Thymus (tissue), 11 donors: Measurements from ENCODE around the gene TTC4. TPM values are rescaled to one million over a fixed set of nuclear protein-coding genes. Genes with fewer than 3 reads are reported as not detected.

Experiments
- DNase-seq, 9 donors: peaks; one replicate each; pipeline ENCODE4 v3.0.0-alpha.2; 2013; ENCODE audit warnings: low spot score in 9 of 9, low read depth in 6 of 9, missing footprints in 1 of 9
- H3K27ac ChIP-seq, 2 donors: one replicate each; pipeline ENCODE4 v1.5.1; 2013; ENCODE audit warnings: control low read depth in 1 of 2, low read depth in 1 of 2, low read length in 1 of 2, mild to moderate bottlenecking in 1 of 2, moderate library complexity in 1 of 2
- H3K27me3 ChIP-seq, 2 donors: one replicate each; pipeline ENCODE4 v1.5.1; 2013; ENCODE audit warnings: low read length in 1 of 2; ENCODE audit not compliant: control insufficient read depth in 2 of 2, insufficient read depth in 1 of 2
- H3K36me3 ChIP-seq, 2 donors: one replicate each; pipeline ENCODE4 v1.5.1; 2013; ENCODE audit warnings: low read length in 1 of 2, mild to moderate bottlenecking in 1 of 2, moderate library complexity in 1 of 2; ENCODE audit not compliant: control insufficient read depth in 2 of 2, insufficient read depth in 2 of 2
- H3K4me1 ChIP-seq, 2 donors: one replicate each; pipeline ENCODE4 v1.5.1; 2013; ENCODE audit warnings: low read length in 2 of 2; ENCODE audit not compliant: control insufficient read depth in 2 of 2, insufficient read depth in 2 of 2
- H3K4me3 ChIP-seq, 2 donors: one replicate each; pipeline ENCODE4 v1.5.1; 2013; ENCODE audit warnings: low read length in 2 of 2, control low read depth in 1 of 2, mild to moderate bottlenecking in 1 of 2
- H3K9me3 ChIP-seq, 2 donors: one replicate each; pipeline ENCODE4 v1.5.1; 2013; ENCODE audit warnings: low read length in 1 of 2, mild to moderate bottlenecking in 1 of 2; ENCODE audit not compliant: control insufficient read depth in 2 of 2, insufficient read depth in 1 of 2
- WGBS: extraction: QIAGEN DNeasy Blood & Tissue Kit; methylation state at CpG from one replicate; pipeline ENCODE4 v1.1.7; 2013; 5-methylcytosine and 5-hydroxymethylcytosine counted together
- polyA plus RNA-seq: library from polyadenylated mRNA; stranded (reverse); fragments of 200-250 nt; gene quantifications from one replicate; pipeline ENCODE4 v1.2.3, GENCODE V29; 2013
- total RNA-seq: library from RNA; stranded (reverse); fragments of 120-200 nt; gene quantifications from one replicate; pipeline ENCODE4 v1.2.4, GENCODE V29; 2013
- donor health status: healthy.

The TTC4 gene
- total and polyA plus RNA-seq, 2 donors = 19.9 to 20.6 TPM

- 81% methylated on average over 74 of the region's 74 CpGs for WGBS
- no peak for DNase-seq
- no peaks in the 10 kb centered on the region for H3K36me3 ChIP-seq
- H3K27me3 ChIP-seq = peaks cover 0 to 61% of the 10 kb centered on the region in 2 donors
- no peak overlapping the region for H3K27ac ChIP-seq
- no peaks in the 10 kb centered on the region for H3K9me3 ChIP-seq
- no peaks in the 10 kb centered on the region for H3K4me1 ChIP-seq
- H3K4me3 ChIP-seq = no peak overlapping the region
Measured at GRCh38 chr1:54781023-54781723, 65.5 kb downstream of the TTC4 start.

GRCh38 chr1:54782156-54782555 lies 66.5 kb downstream of the TTC4 start:
- WGBS = 95% methylated on average over 6 of the region's 6 CpGs
- Histone ChIP-seq H3K4me1 (no peaks in the 10 kb centered on the region), H3K27me3 (peaks cover 0 to 58% of the 10 kb centered on the region in 2 donors), H3K4me3 (no peak overlapping the region), H3K36me3 (no peaks in the 10 kb centered on the region), H3K9me3 (no peaks in the 10 kb centered on the region), H3K27ac (no peak overlapping the region)
- no peak for DNase-seq

DNA sequence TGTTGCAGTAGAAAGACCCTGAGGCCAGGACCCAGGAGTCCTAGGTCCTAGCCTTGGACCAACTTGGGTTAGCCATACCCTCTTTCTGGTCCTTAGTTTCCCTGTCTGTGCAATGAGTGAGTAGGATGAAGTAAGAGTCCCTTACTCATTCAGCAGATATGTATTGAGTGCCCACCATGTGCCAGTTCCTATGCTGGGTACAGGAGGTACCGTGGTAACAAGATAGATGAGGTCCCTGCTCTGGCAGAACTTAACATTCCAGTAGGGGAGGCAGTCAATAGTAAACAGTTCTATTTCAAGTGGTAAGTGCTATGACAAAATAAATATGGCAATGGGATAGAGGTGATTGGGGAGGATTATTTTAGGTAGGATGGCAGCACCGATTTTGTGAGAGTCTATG lies 66.9 kb downstream of the TTC4 start:
- Histone ChIP-seq H3K4me1 (no peaks in the 10 kb centered on the region), H3K36me3 (no peaks in the 10 kb centered on the region), H3K9me3 (no peaks in the 10 kb centered on the region), H3K4me3 (no peak overlapping the region), H3K27me3 (peaks cover 0 to 58% of the 10 kb centered on the region in 2 donors), H3K27ac (no peak overlapping the region)
- DNase-seq = no peak
- WGBS = 97% methylated on average over 2 of the region's 2 CpGs

DNA sequence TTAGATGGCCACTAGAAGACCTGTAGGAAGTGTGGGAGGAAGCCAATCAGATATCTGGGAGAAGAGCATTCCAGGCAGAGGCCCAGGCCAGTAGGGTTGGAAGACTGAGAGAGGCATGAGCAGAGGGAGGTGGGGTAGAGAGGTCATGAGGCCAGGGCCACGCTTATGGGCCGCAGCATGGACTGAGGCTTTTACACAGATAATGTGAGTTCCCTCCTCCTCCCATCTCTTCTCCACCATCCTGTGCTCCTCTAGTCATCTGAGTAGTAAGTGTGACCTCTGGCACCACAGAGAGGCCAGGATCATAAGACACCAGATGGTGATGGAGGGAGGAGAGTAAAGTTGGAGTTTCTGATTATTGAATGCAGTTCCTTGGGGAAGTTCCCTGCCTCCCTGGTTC lies 68.4 kb downstream of the TTC4 start:
- H3K4me1 ChIP-seq = no peaks in the 10 kb centered on the region
- H3K27me3 ChIP-seq = peaks cover 0 to 51% of the 10 kb centered on the region in 2 donors
- no peak overlapping the region for H3K27ac ChIP-seq
- no peaks in the 10 kb centered on the region for H3K36me3 ChIP-seq
- no peak overlapping the region for H3K4me3 ChIP-seq
- no peak for DNase-seq
- no peaks in the 10 kb centered on the region for H3K9me3 ChIP-seq
- 99% methylated on average over 2 of the region's 2 CpGs for WGBS

DNA sequence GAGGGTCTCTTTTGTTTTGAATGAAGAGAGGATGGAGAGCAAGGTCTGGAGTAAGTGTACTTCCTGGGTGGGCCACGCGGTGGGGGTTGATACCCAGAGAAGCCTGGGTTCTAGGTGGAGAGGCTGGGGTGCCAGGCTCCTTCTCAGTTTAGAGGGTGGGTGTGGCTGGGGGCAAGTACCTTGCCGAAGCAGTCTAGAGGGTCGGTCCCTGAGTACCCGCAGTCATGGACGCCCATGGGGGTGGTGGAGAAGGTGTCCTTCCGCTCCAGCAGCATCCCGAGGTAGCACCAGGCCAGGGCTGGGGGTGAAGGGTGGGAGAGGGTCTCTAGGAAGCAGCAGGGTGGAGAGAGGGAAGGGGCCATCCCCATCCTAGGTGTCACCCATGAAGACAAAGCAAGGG lies 71.1 kb downstream of the TTC4 start:
- H3K36me3 ChIP-seq = no peaks in the 10 kb centered on the region
- WGBS = 93% methylated on average over 8 of the region's 8 CpGs
- H3K27ac ChIP-seq = no peak overlapping the region
- H3K9me3 ChIP-seq = no peaks in the 10 kb centered on the region
- no peak for DNase-seq
- no peaks in the 10 kb centered on the region for H3K4me1 ChIP-seq
- peaks cover 0 to 28% of the 10 kb centered on the region in 2 donors for H3K27me3 ChIP-seq
- no peak overlapping the region for H3K4me3 ChIP-seq

DNA sequence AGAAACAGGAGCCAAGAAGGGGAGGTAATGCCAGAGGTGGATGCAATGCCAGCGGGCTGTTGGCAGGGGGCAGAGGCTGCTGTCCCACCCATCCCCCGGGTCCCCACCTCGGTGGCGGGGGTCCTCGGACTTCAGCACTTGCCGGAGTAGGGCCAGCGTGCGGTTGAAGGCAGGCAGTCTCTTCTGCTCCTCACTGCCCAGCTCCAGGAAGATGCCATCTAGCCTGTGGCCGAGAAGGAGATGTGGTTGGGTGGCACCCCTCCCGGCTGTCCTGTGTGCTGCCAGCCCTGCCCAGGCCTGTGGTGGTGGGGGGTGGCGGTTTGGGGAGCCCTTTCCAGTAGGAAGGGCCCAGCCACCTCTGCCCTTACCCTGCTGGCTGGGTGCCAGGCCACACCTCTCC lies 71.9 kb downstream of the TTC4 start:
- no peak for DNase-seq

GRCh38 chr1:54788459-54788858 lies 72.8 kb downstream of the TTC4 start:
- Histone ChIP-seq H3K9me3 (peaks cover 2 to 6% of the 10 kb centered on the region in 2 donors), H3K4me3 (no peak overlapping the region), H3K27me3 (peaks cover 0 to 11% of the 10 kb centered on the region in 2 donors), H3K4me1 (no peaks in the 10 kb centered on the region), H3K27ac (no peak overlapping the region), H3K36me3 (no peaks in the 10 kb centered on the region)
- 92% methylated on average over 5 of the region's 5 CpGs for WGBS
- DNase-seq = no peak

More for the DNA sequence above, 71.9 kb downstream of the TTC4 start:
- H3K4me3 ChIP-seq = no peak overlapping the region
- no peak overlapping the region for H3K27ac ChIP-seq
- H3K36me3 ChIP-seq = no peaks in the 10 kb centered on the region
- H3K4me1 ChIP-seq = no peaks in the 10 kb centered on the region
- peaks cover 0 to 6% of the 10 kb centered on the region in 2 donors for H3K9me3 ChIP-seq
- WGBS = 95% methylated on average over 11 of the region's 11 CpGs
- H3K27me3 ChIP-seq = peaks cover 0 to 19% of the 10 kb centered on the region in 2 donors

- DNase-seq = peak in 4 of 9 donors; percentile 11 to 34 (median 22)
- 96% methylated on average over 13 of the region's 13 CpGs for WGBS
- peaks cover 0 to 2% of the 10 kb centered on the region in 2 donors for H3K27me3 ChIP-seq
- H3K4me1 ChIP-seq = no peaks in the 10 kb centered on the region
- H3K4me3 ChIP-seq = no peak overlapping the region
- no peak overlapping the region for H3K27ac ChIP-seq
- H3K9me3 ChIP-seq = peaks cover 2 to 6% of the 10 kb centered on the region in 2 donors
- no peaks in the 10 kb centered on the region for H3K36me3 ChIP-seq
Measured at GRCh38 chr1:54791880-54792522, 76.3 kb downstream of the TTC4 start.
